ENCODE data around the gene TMEM175.

The TMEM175 gene

GRCh38 chr4:893276-893994, 38.8 kb upstream of the TMEM175 start:
- no peak for DNase-seq
- no peak for TF ChIP-seq POLR2A (IDR thresholded peaks at IDR 0.05; ENCODE audit: low read length)
- no peak for TF ChIP-seq GATA1 (IDR thresholded peaks at IDR 0.05; ENCODE audit: low read depth, low read length)

- DNase-seq: no peak
- TF ChIP-seq GATA1 (IDR thresholded peaks at IDR 0.05; ENCODE audit: low read depth, low read length) (no peak), POLR2A (IDR thresholded peaks at IDR 0.05; ENCODE audit: low read length) (no peak)
Measured at GRCh38 chr4:893995-894705, 38.1 kb upstream of the TMEM175 start.

- DNase-seq: no peak
- TF ChIP-seq POLR2A (IDR thresholded peaks at IDR 0.05; ENCODE audit: low read length): no peak
- no peak for TF ChIP-seq GATA1 (IDR thresholded peaks at IDR 0.05; ENCODE audit: low read depth, low read length)
Measured at GRCh38 chr4:895596-895995, 36.7 kb upstream of the TMEM175 start.

GRCh38 chr4:896216-896615, 36.0 kb upstream of the TMEM175 start:
- no peak for TF ChIP-seq POLR2A (IDR thresholded peaks at IDR 0.05; ENCODE audit: low read length)
- no peak for DNase-seq

GRCh38 chr4:896630-897029, 35.6 kb upstream of the TMEM175 start:
- TF ChIP-seq GATA1 (IDR thresholded peaks at IDR 0.05; ENCODE audit: low read depth, low read length): no peak
- no peak for TF ChIP-seq POLR2A (IDR thresholded peaks at IDR 0.05; ENCODE audit: low read length)
- no peak for DNase-seq

GRCh38 chr4:898123-898522, 34.1 kb upstream of the TMEM175 start:
- DNase-seq: no peak
- TF ChIP-seq POLR2A (IDR thresholded peaks at IDR 0.05; ENCODE audit: low read length) (no peak), GATA1 (IDR thresholded peaks at IDR 0.05; ENCODE audit: low read depth, low read length) (no peak)

GRCh38 chr4:898869-899555, 33.2 kb upstream of the TMEM175 start:
- no peak for DNase-seq
- TF ChIP-seq GATA1 (IDR thresholded peaks at IDR 0.05; ENCODE audit: low read depth, low read length): no peak
- no peak for TF ChIP-seq POLR2A (IDR thresholded peaks at IDR 0.05; ENCODE audit: low read length)

- no peak for DNase-seq
- no peak for TF ChIP-seq GATA1 (IDR thresholded peaks at IDR 0.05; ENCODE audit: low read depth, low read length)
- no peak for TF ChIP-seq POLR2A (IDR thresholded peaks at IDR 0.05; ENCODE audit: low read length)
Measured at GRCh38 chr4:899556-899906, 32.7 kb upstream of the TMEM175 start.

GRCh38 chr4:900073-900472, 32.2 kb upstream of the TMEM175 start:
- DNase-seq: no peak
- TF ChIP-seq POLR2A (IDR thresholded peaks at IDR 0.05; ENCODE audit: low read length) (no peak), GATA1 (IDR thresholded peaks at IDR 0.05; ENCODE audit: low read depth, low read length) (no peak)

- no peak for DNase-seq
- TF ChIP-seq GATA1 (IDR thresholded peaks at IDR 0.05; ENCODE audit: low read depth, low read length) (no peak), POLR2A (IDR thresholded peaks at IDR 0.05; ENCODE audit: low read length) (no peak)
Measured at GRCh38 chr4:900721-901120, 31.5 kb upstream of the TMEM175 start.

- TF ChIP-seq POLR2A (IDR thresholded peaks at IDR 0.05; ENCODE audit: low read length) (no peak), GATA1 (IDR thresholded peaks at IDR 0.05; ENCODE audit: low read depth, low read length) (no peak)
- no peak for DNase-seq
Measured at GRCh38 chr4:901192-901910, 30.9 kb upstream of the TMEM175 start.

- DNase-seq: no peak
- TF ChIP-seq GATA1 (IDR thresholded peaks at IDR 0.05; ENCODE audit: low read depth, low read length) (no peak), POLR2A (IDR thresholded peaks at IDR 0.05; ENCODE audit: low read length) (no peak)
Measured at GRCh38 chr4:903066-904046, 28.9 kb upstream of the TMEM175 start.
